Tibial nerve (tissue), 4 donors: ENCODE results near the gene FBXL17.

ENCODE experiments used
- EP300 ChIP-seq, 2 donors: sonication (generic); formaldehyde crosslinking; IDR thresholded peaks; one replicate each; pipeline ENCODE4 v1.6.1; 2017; ENCODE audit warnings: antibody characterized with exemption in 2 of 2, mild to moderate bottlenecking in 1 of 2
- POLR2A ChIP-seq, 2 donors: fragments of 450-650 bp; IDR thresholded peaks; one replicate each; pipeline ENCODE4 v1.6.1; 2017; ENCODE audit warnings: antibody characterized with exemption in 2 of 2, mild to moderate bottlenecking in 2 of 2, moderate library complexity in 2 of 2
- TF ChIP-seq, protein P1 (sequence below), 5 experiments: fragments of 200-600 bp in 3 of 5; fragments of 450-650 bp in 2 of 5; sonication (generic) in 3 of 5; IDR thresholded peaks; one replicate each; pipeline ENCODE4 v1.5.1; 2016 to 2019; ENCODE audit warnings: antibody characterized with exemption in 5 of 5, mild to moderate bottlenecking in 3 of 5, moderate library complexity in 2 of 5

GRCh38 chr5:107826311-107827000, 555.4 kb downstream of the FBXL17 start:
- TF ChIP-seq, protein P1, sequence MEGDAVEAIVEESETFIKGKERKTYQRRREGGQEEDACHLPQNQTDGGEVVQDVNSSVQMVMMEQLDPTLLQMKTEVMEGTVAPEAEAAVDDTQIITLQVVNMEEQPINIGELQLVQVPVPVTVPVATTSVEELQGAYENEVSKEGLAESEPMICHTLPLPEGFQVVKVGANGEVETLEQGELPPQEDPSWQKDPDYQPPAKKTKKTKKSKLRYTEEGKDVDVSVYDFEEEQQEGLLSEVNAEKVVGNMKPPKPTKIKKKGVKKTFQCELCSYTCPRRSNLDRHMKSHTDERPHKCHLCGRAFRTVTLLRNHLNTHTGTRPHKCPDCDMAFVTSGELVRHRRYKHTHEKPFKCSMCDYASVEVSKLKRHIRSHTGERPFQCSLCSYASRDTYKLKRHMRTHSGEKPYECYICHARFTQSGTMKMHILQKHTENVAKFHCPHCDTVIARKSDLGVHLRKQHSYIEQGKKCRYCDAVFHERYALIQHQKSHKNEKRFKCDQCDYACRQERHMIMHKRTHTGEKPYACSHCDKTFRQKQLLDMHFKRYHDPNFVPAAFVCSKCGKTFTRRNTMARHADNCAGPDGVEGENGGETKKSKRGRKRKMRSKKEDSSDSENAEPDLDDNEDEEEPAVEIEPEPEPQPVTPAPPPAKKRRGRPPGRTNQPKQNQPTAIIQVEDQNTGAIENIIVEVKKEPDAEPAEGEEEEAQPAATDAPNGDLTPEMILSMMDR (IDR thresholded peaks at IDR 0.05): no peak
- TF ChIP-seq POLR2A (IDR thresholded peaks at IDR 0.05): no peak
- no peak for TF ChIP-seq EP300 (IDR thresholded peaks at IDR 0.05)
